CD4-positive, CD25-positive, alpha-beta regulatory T cell (primary cell): ENCODE data around the gene UGGT2. TPM values are rescaled to one million over a fixed set of nuclear protein-coding genes. Genes with fewer than 3 reads are reported as not detected.

ENCODE experiments used
- ATAC-seq, 2 donors: fragments of 150-1000 bp; cut with Tn5 transposase; one replicate each; pipeline ENCODE4 v1.10.0; 2021; ENCODE audit warnings: low read depth in 2 of 2, moderate number of reproducible peaks in 2 of 2, moderate library complexity in 1 of 2
- DNase-seq, 3 donors: peaks; one replicate each; pipeline versions ENCODE4 v3.0.0 to v3.0.0-alpha.2; 2012 to 2022; ENCODE audit warnings: mixed read lengths in 1 of 3
- H3K27ac ChIP-seq: one replicate; pipeline ENCODE4 v1.7.0; 2013; ENCODE audit warnings: mild to moderate bottlenecking, low read length; ENCODE audit not compliant: insufficient read depth, poor library complexity, severe bottlenecking
- H3K27me3 ChIP-seq: one replicate; pipeline ENCODE4 v1.7.0; 2013; ENCODE audit warnings: low read length; ENCODE audit not compliant: control insufficient read depth, insufficient read depth
- H3K36me3 ChIP-seq: one replicate; pipeline ENCODE4 v1.7.0; 2013; ENCODE audit warnings: mild to moderate bottlenecking, low read length, moderate library complexity; ENCODE audit not compliant: control insufficient read depth, insufficient read depth
- H3K4me1 ChIP-seq: 2 replicates; pipeline ENCODE4 v1.7.0; 2013; ENCODE audit warnings: mild to moderate bottlenecking, low read length; ENCODE audit not compliant: insufficient read depth, control insufficient read depth, poor library complexity, severe bottlenecking
- H3K4me3 ChIP-seq: one replicate; pipeline ENCODE4 v1.7.0; 2013; ENCODE audit warnings: low read depth, mild to moderate bottlenecking, low read length, moderate library complexity
- H3K9me3 ChIP-seq, 2 experiments: 1 replicate in 1 of 2; 2 replicates in 1 of 2; pipeline ENCODE4 v1.7.0; 2013; ENCODE audit warnings: low read length in 2 of 2, mild to moderate bottlenecking in 1 of 2, moderate library complexity in 1 of 2; ENCODE audit not compliant: control insufficient read depth in 2 of 2
- H3K27ac Mint-ChIP-seq, 3 donors: one replicate each; pipeline ENCODE4 v1.8.0; 2020 to 2022; ENCODE audit warnings: mild to moderate bottlenecking in 3 of 3, mixed read lengths in 3 of 3, moderate library complexity in 2 of 3
- H3K27me3 Mint-ChIP-seq: one replicate; pipeline ENCODE4 v1.8.0; 2022; ENCODE audit warnings: mild to moderate bottlenecking, mixed read lengths
- H3K36me3 Mint-ChIP-seq: one replicate; pipeline ENCODE4 v1.8.0; 2020; ENCODE audit warnings: mixed read lengths
- H3K4me1 Mint-ChIP-seq, 4 donors: one replicate each; pipeline ENCODE4 v1.8.0; 2020 to 2022; ENCODE audit warnings: mixed read lengths in 4 of 4, mild to moderate bottlenecking in 1 of 4
- H3K4me3 Mint-ChIP-seq, 4 donors: one replicate each; pipeline ENCODE4 v1.8.0; 2020 to 2022; ENCODE audit warnings: mild to moderate bottlenecking in 4 of 4, mixed read lengths in 4 of 4, moderate library complexity in 3 of 4
- H3K9me3 Mint-ChIP-seq, 7 donors: one replicate each; pipeline ENCODE4 v1.8.0; 2020 to 2022; ENCODE audit warnings: mixed read lengths in 7 of 7, mild to moderate bottlenecking in 3 of 7, moderate library complexity in 2 of 7
- polyA plus RNA-seq, 4 donors: library from polyadenylated mRNA; unstranded; fragments of 300-500 nt; fragmentation: Illumina TruSeq; gene quantifications; one replicate each; pipeline ENCODE4 v1.2.3, GENCODE V29; 2021
- total RNA-seq: library from RNA; stranded (reverse); gene quantifications from one replicate; pipeline ENCODE4 v1.2.3, GENCODE V29; 2022

UGGT2 gene
- total and polyA plus RNA-seq, 5 donors from 2014 or later: 0.08 to 0.47 TPM; not detected in 3

- DNase-seq (no peak), ATAC-seq (no peak)
- H3K27me3 ChIP-seq: no peaks in the 10 kb centered on the region
- no peaks in the 10 kb centered on the region for H3K4me1 ChIP-seq
- H3K36me3 ChIP-seq: no peaks in the 10 kb centered on the region
- Mint-ChIP-seq H3K27ac (no peak overlapping the region), H3K27me3 (no peaks in the 10 kb centered on the region), H3K9me3 (peaks cover 0 to 15% (median 11%) of the 10 kb centered on the region in 7 donors), H3K36me3 (no peaks in the 10 kb centered on the region), H3K4me1 (no peaks in the 10 kb centered on the region), H3K4me3 (no peak overlapping the region)
- peaks cover 0 to 11% of the 10 kb centered on the region in 2 experiments for H3K9me3 ChIP-seq
- H3K4me3 ChIP-seq: no peak overlapping the region
- no peak overlapping the region for H3K27ac ChIP-seq
Measured at GRCh38 chr13:95955255-95955654, 97.9 kb downstream of the UGGT2 start.

DNA sequence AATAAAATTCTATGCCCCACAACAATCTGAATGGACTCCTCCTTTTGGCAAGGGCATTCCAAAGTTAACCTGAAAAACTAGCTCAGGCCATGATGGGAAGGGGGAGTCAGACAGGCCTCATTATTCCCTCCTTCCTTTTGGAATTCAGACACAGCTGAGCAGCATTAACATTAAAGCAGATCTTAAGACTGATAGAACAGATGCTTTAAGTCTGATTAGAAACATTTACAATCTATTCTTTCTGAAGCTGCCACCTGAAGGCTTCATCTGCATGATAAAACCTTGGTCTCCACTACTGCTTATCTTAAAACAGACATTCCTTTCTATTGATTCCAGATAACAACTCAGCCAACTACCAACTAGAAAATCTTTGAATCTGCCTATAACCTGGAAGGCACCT lies 98.9 kb downstream of the UGGT2 start:
- no peak overlapping the region for H3K27ac Mint-ChIP-seq

GRCh38 chr13:95950103-95950502 lies 103.1 kb downstream of the UGGT2 start:
- Mint-ChIP-seq H3K36me3 (no peaks in the 10 kb centered on the region), H3K4me1 (no peaks in the 10 kb centered on the region), H3K9me3 (peaks cover 0 to 6% (median 3%) of the 10 kb centered on the region in 7 donors), H3K4me3 (no peak overlapping the region), H3K27me3 (no peaks in the 10 kb centered on the region), H3K27ac (no peak overlapping the region)
- no peak for ATAC-seq
- DNase-seq: no peak
- Histone ChIP-seq H3K4me1 (no peaks in the 10 kb centered on the region), H3K27me3 (no peaks in the 10 kb centered on the region), H3K36me3 (no peaks in the 10 kb centered on the region), H3K4me3 (no peak overlapping the region), H3K27ac (no peak overlapping the region), H3K9me3 (no peaks in the 10 kb centered on the region)

More for the DNA sequence above, 98.9 kb downstream of the UGGT2 start:
- H3K4me1 Mint-ChIP-seq: no peaks in the 10 kb centered on the region
- DNase-seq (no peak), ATAC-seq (no peak)
- no peaks in the 10 kb centered on the region for H3K27me3 Mint-ChIP-seq
- peaks cover 0 to 8% (median 5%) of the 10 kb centered on the region in 7 donors for H3K9me3 Mint-ChIP-seq
- no peaks in the 10 kb centered on the region for H3K36me3 Mint-ChIP-seq
- H3K27ac ChIP-seq: no peak overlapping the region
- H3K27me3 ChIP-seq: no peaks in the 10 kb centered on the region
- no peaks in the 10 kb centered on the region for H3K36me3 ChIP-seq
- H3K4me1 ChIP-seq: no peaks in the 10 kb centered on the region
- H3K4me3 ChIP-seq: no peak overlapping the region
- no peak overlapping the region for H3K4me3 Mint-ChIP-seq
- peaks cover 0 to 5% of the 10 kb centered on the region in 2 experiments for H3K9me3 ChIP-seq

GRCh38 chr13:95948656-95949055 lies 104.5 kb downstream of the UGGT2 start:
- ATAC-seq (no peak), DNase-seq (no peak)
- Histone ChIP-seq H3K27me3 (no peaks in the 10 kb centered on the region), H3K4me3 (no peak overlapping the region), H3K4me1 (no peaks in the 10 kb centered on the region), H3K9me3 (no peaks in the 10 kb centered on the region), H3K36me3 (no peaks in the 10 kb centered on the region), H3K27ac (no peak overlapping the region)
- Mint-ChIP-seq H3K9me3 (peaks cover 0 to 6% (median 3%) of the 10 kb centered on the region in 7 donors), H3K36me3 (no peaks in the 10 kb centered on the region), H3K4me1 (no peaks in the 10 kb centered on the region), H3K27me3 (no peaks in the 10 kb centered on the region), H3K4me3 (no peak overlapping the region), H3K27ac (no peak overlapping the region)

GRCh38 chr13:95937714-95938320 lies 115.4 kb downstream of the UGGT2 start:
- Histone ChIP-seq H3K9me3 (no peaks in the 10 kb centered on the region), H3K27ac (no peak overlapping the region), H3K4me1 (no peaks in the 10 kb centered on the region), H3K27me3 (no peaks in the 10 kb centered on the region), H3K4me3 (no peak overlapping the region), H3K36me3 (no peaks in the 10 kb centered on the region)
- Mint-ChIP-seq H3K36me3 (no peaks in the 10 kb centered on the region), H3K4me3 (no peak overlapping the region), H3K27ac (no peak overlapping the region), H3K27me3 (no peaks in the 10 kb centered on the region), H3K9me3 (peaks cover 0 to 10% (median 3%) of the 10 kb centered on the region in 7 donors), H3K4me1 (no peaks in the 10 kb centered on the region)
- ATAC-seq (no peak), DNase-seq (no peak)

DNA sequence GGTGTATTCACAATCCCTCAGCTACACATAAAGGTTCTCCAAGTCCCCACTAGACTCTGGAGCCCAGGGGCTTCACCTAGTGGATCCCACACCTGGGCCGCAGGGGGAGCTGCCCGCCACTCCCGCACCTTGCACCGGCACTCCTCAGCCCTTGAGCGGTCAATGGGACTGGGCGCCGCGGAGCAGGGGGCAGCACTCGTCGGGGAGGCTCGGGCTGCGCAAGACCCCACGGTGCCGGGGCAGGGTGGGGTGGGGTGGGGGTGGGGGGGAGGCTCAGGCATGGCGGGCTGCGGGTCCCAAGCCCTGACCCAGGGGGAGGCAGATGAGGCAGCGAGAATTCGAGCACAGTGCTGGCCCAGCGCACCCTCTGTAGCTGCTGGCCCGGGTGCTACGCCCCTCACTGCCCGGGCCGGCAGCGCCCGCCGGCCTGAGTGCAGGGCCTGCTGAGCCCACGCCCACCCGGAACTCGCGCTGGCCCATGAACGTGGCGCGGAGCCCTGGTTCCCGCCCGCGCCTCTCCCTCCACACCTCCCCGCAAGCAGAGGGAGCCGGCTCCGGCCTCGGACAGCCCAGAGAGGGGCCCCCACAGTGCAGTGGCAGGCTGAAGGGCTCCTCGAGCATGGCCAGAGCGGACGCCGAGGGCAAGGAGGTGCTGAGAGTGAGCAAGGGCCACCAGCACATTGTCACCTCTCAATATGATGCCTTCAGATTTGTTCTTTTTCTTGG lies 121.7 kb downstream of the UGGT2 start:
- Mint-ChIP-seq H3K36me3 (no peaks in the 10 kb centered on the region), H3K9me3 (peaks cover 0 to 33% (median 13%) of the 10 kb centered on the region in 7 donors), H3K27ac (no peak overlapping the region), H3K27me3 (no peaks in the 10 kb centered on the region), H3K4me3 (no peak overlapping the region), H3K4me1 (no peaks in the 10 kb centered on the region)
- Histone ChIP-seq H3K27ac (no peak overlapping the region), H3K4me1 (no peaks in the 10 kb centered on the region), H3K4me3 (no peak overlapping the region), H3K27me3 (no peaks in the 10 kb centered on the region), H3K36me3 (no peaks in the 10 kb centered on the region), H3K9me3 (peaks cover 0 to 3% of the 10 kb centered on the region in 2 experiments)
- DNase-seq (no peak), ATAC-seq (no peak)

- peaks cover 0 to 33% (median 13%) of the 10 kb centered on the region in 7 donors for H3K9me3 Mint-ChIP-seq
- H3K27me3 Mint-ChIP-seq: no peaks in the 10 kb centered on the region
Measured at GRCh38 chr13:95929430-95929829, 123.8 kb downstream of the UGGT2 start.

More at GRCh38 chr13:95929430-95929829, 123.8 kb downstream of the UGGT2 start:
- no peaks in the 10 kb centered on the region for H3K4me1 Mint-ChIP-seq
- Histone ChIP-seq H3K4me1 (no peaks in the 10 kb centered on the region), H3K4me3 (no peak overlapping the region), H3K27ac (no peak overlapping the region), H3K9me3 (peaks cover 0 to 3% of the 10 kb centered on the region in 2 experiments), H3K27me3 (no peaks in the 10 kb centered on the region), H3K36me3 (no peaks in the 10 kb centered on the region)
- DNase-seq: no peak
- ATAC-seq: no peak
- H3K36me3 Mint-ChIP-seq: no peaks in the 10 kb centered on the region
- H3K4me3 Mint-ChIP-seq: no peak overlapping the region
- H3K27ac Mint-ChIP-seq: no peak overlapping the region
